ENCODE data around the gene BMS1.
"Not testable (repeated sequence)": the region's sequence is repeated elsewhere in the genome, so short reads cannot be mapped to it uniquely, and the experiment has no call there.

BMS1 gene

DNA sequence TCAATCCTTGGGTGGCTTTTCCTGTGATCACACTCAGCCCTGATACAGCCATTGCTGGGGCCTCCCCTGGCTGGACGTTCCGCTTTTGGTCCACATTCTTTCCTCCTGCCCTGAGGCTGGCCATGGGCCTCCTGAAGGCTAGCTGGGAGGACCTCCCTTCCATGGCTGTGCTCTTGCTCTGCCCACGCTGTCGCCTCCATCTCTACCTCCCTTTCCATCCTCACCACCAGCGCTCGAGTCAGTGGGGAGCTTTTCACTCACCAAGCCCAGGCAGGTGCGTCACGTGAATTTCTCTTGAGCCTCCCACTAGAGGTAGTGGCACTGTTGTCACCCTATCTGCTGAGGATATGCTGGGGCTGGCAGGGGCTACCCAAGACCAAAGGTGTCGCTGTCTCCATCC lies 85.9 kb downstream of the BMS1 start:
- DNase-seq: no peak

GRCh38 chr10:42869977-42870350 lies 87.4 kb downstream of the BMS1 start:
- no peak for DNase-seq

- DNase-seq: not testable (repeated sequence)
Measured at GRCh38 chr10:42871138-42871641, 88.6 kb downstream of the BMS1 start.

- no peak for DNase-seq
Measured at GRCh38 chr10:42871823-42872222, 89.2 kb downstream of the BMS1 start.

GRCh38 chr10:42872865-42873435 lies 90.4 kb downstream of the BMS1 start:
- no peak for DNase-seq

DNA sequence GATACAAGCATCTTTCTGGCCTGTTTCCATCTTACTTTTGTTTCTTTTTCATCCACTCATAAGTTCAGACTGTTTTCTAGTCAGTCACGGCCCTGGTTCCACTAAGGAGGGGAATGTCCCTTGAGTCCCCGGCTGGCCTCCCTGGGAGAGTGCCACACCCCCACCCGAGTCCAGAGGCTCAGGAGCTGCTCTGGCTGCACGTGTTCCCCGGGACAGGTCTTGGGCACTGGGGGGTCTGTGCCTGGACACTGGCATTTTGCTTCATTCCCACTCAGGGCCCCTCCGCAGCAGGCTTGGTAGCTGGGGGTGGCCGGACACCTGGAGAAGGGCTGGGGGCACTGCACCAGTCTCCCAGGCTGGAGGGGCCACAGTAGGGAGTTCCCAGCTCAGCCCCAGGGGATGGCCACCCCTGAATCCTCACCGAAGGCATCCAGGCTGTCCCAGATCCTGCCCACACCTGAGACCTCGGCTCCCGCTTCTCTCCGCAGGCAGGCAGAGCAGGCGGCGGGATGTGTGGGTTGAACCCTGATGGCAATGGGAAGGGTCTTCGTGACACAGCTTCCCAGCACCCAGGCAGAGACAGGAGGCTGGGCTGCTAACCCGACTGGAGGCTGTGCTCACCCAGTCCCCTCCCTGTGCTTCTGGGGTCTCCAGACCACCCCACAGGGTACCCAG lies 92.3 kb downstream of the BMS1 start:
- DNase-seq: no peak

GRCh38 chr10:42875388-42875755 lies 92.8 kb downstream of the BMS1 start:
- DNase-seq: no peak

DNA sequence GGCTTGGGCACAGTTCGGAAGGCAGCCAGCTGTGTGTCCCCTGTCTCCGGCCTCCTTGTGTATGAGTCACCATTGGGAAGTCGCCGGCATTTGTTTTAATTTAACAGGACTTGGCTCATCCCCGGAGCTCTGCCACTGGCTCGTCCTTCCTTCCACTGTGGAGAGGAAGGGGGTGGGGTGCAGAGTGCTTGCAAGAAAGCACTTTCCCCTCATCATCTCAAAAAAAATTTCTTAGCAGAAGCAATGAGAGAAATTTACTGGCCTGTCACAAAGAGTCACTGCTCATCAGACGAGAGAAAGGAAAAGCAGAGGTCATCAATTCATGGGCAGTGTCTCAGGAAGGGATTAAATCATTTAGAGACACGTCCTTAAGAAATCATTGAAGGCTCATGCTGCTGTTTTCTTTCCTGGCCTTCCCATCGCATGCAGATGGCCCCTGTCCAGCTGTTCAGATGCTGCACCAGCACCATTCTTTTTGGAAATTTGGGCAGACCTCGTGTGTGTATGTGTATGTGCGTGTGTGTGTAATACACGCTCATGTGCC lies 93.3 kb downstream of the BMS1 start:
- no peak for DNase-seq

DNA sequence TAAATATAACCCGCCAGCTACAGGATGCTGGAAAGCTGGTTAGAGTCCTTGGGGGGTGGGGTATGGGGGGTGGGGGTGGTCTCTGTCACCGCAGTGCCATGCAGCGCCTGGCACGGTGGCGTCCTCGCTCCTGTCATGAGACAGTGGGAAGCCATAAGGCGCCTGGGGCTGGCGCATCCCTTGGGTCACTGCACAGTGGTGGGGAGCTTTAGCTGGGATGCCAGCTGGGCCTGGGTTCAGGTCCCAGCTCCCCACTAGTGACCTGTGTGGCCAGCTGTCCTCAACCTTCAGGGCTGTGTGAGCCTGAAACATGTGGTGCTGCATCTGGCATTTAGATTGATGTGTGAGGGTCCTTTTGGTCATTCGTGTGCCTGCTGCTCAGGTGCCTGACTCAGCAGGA lies 93.9 kb downstream of the BMS1 start:
- DNase-seq: no peak

DNA sequence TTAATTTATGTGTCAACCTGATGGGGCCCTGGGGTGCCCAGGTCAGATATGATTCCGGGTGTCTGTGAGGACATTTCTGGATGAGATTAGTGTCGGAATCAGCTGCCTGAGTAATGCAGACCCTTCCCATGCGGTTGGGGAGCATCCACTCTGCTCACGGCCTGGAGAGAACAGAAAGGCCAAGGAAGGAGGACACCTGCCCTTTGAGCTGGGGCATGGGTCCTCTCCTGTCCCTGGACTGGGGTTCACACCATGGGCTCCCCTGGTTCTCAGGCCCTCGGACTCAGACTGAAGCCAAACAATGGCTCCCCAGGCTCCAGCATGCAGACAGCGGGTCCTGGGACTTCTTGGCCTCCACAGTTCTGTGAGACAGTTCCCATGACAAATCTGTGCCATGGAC lies 94.3 kb downstream of the BMS1 start:
- no peak for DNase-seq

DNA sequence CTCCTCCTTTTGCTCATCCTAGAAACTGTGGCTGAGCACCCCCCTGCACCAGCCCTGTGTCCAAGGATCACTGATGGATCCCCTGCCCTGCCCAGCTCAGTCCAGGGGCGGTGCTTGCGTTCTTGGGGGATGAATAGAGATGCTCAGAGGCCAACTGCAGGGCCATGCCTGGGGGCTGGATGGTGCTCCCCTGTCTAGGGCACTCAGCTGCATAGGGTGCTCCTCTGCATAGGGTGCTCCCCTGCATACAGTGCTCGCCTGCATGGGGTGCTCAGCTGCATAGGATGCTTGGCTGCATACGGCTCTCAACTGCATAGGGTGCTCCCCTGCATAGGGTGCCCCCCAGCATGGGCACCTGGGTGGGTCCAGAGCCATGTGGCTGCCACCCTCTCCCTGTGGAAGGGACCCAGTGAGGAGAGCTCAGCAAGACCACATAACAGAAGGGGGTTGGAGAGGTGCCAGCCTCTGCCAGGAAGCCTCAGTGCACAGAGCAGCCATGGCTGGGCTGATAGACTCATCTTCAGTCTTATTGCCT lies 95.0 kb downstream of the BMS1 start:
- no peak for DNase-seq

GRCh38 chr10:42878134-42878820 lies 95.7 kb downstream of the BMS1 start:
- DNase-seq: no peak

- no peak for DNase-seq
Measured at GRCh38 chr10:42878821-42879195, 96.2 kb downstream of the BMS1 start.

- no peak for DNase-seq
Measured at GRCh38 chr10:42879380-42880254, 97.0 kb downstream of the BMS1 start.

- DNase-seq: no peak
Measured at GRCh38 chr10:42880255-42880620, 97.6 kb downstream of the BMS1 start.

GRCh38 chr10:42882597-42882996 lies 100.0 kb downstream of the BMS1 start:
- DNase-seq: no peak

All from stimulated activated CD4-positive, alpha-beta T cell treated with anti-CD3 and anti-CD28 coated beads, Interleukin-1b, Interleukin-23, amount 100 ng/mL, for 48 hours (primary cell).